Motor neuron (in vitro differentiated cells): ENCODE measurements around the gene PDE4D. TPM values are rescaled to one million over a fixed set of nuclear protein-coding genes. Genes with fewer than 3 reads are reported as not detected.

Experiments used
- ATAC-seq, 8 experiments: fragments of 200-7000 bp; cut with Tn5 transposase; replicated peaks in 6 of 8; 2 replicates each; pipeline ENCODE4 v1.8.0; 2021; ENCODE audit warnings: mild to moderate bottlenecking in 8 of 8, moderate library complexity in 8 of 8
- H3K27ac ChIP-seq, 2 donors: fragments of 250-450 bp; sonication (Bioruptor Pico); 2 replicates each; pipeline ENCODE4 v1.9.0; 2021; ENCODE audit warnings: antibody characterized with exemption in 2 of 2, mild to moderate bottlenecking in 2 of 2, moderate library complexity in 1 of 2
- H3K4me1 ChIP-seq, 2 donors: fragments of 250-450 bp; sonication (Bioruptor Pico); replicated peaks in 1 of 2; 2 replicates each; pipeline ENCODE4 v1.6.1; 2021; ENCODE audit warnings: antibody characterized with exemption in 2 of 2, mild to moderate bottlenecking in 2 of 2, moderate library complexity in 1 of 2
- H3K4me3 ChIP-seq, 5 donors: fragments of 250-450 bp; sonication (Bioruptor Pico); 2 replicates each; pipeline ENCODE4 v1.9.0; 2021; ENCODE audit warnings: antibody characterized with exemption in 5 of 5, mild to moderate bottlenecking in 5 of 5, moderate library complexity in 4 of 5
- WGBS, 10 experiments: fragments of 450-650 bp; shearing (Covaris generic); methylation state at CpG; one replicate each; pipeline ENCODE4 v1.0.0; 2022; 5-methylcytosine and 5-hydroxymethylcytosine counted together
- in situ Hi-C, 9 experiments: fragments of 400-800 bp; cut with MboI; loops; one replicate each; pipeline ENCODE4 v1.15.0; 2021; ENCODE audit warnings: low sequenced_read_pairs in 9 of 9, low pct_unique_long_range_greater_than_20kb in 2 of 9; ENCODE audit not compliant: unreplicated experiment in 9 of 9
- total RNA-seq, 8 experiments: library from RNA; unstranded; fragments of 300-600 nt; gene quantifications; 2 replicates each; pipeline versions ENCODE4 v1.2.3 to v1.2.4, GENCODE V29; 2022

Gene PDE4D
- total RNA-seq, 8 experiments from 2014 or later = 10.1 to 57.2 (median 23.7) TPM

- H3K27ac ChIP-seq = no peak overlapping the region
- WGBS, 10 experiments = 67 to 97% (median 90%) methylated on average over 1 to 3 of the region's 3 CpGs; no CpG with 5 or more reads in 1 of the 10 experiments
- no peak overlapping the region for H3K4me3 ChIP-seq
- peaks cover 0 to 6% of the 10 kb centered on the region in 2 donors for H3K4me1 ChIP-seq
- in situ Hi-C loops = no loop called here
- ATAC-seq = no peak
Observed at GRCh38 chr5:59054963-59055528, 838.5 kb downstream of the PDE4D start.

- Histone ChIP-seq H3K27ac (no peak overlapping the region), H3K4me1 (peaks cover 0 to 6% of the 10 kb centered on the region in 2 donors), H3K4me3 (no peak overlapping the region)
- ATAC-seq = peak in 5 of 8 experiments; percentile 91 to 98 (median 94)
- in situ Hi-C loops = no loop called here
- 0 to 100% (median 69%) methylated on average over 1 to 3 of the region's 3 CpGs; no CpG with 5 or more reads in 1 of the 10 experiments for WGBS, 10 experiments
Observed at GRCh38 chr5:59051951-59052350, 841.6 kb downstream of the PDE4D start.

- peak in 2 of 8 experiments; percentile 50 to 52 for ATAC-seq
- no peak overlapping the region for H3K27ac ChIP-seq
- in situ Hi-C loops = loop anchor here in 3 of 9 experiments (10.0 to 25.0 kb wide), 2 partner anchors 113 to 126 kb away; no protein-coding TSS in a partner anchor
- H3K4me1 ChIP-seq = peaks cover 0 to 6% of the 10 kb centered on the region in 2 donors
- no peak overlapping the region for H3K4me3 ChIP-seq
- 0 to 44% (median 40%) methylated on average over 1 to 2 of the region's 2 CpGs; no CpG with 5 or more reads in 3 of the 10 experiments for WGBS, 10 experiments
Observed at GRCh38 chr5:59049095-59049494, 844.4 kb downstream of the PDE4D start.

- no peak for ATAC-seq
- in situ Hi-C loops = loop anchor here in 3 of 9 experiments (10.0 to 25.0 kb wide), 2 partner anchors 120 to 132 kb away; no protein-coding TSS in a partner anchor
- 0 to 100% (median 61%) methylated on average over 1 to 6 of the region's 7 CpGs for WGBS, 10 experiments
Observed at GRCh38 chr5:59042201-59043055, 851.1 kb downstream of the PDE4D start.

GRCh38 chr5:59041355-59041754, 852.2 kb downstream of the PDE4D start:
- WGBS, 10 experiments = 50 to 100% (median 80%) methylated on average over 1 of the region's 1 CpG; no CpG with 5 or more reads in 4 of the 10 experiments
- in situ Hi-C loops = loop anchor here in 3 of 9 experiments (10.0 to 25.0 kb wide), 2 partner anchors 121 to 133 kb away; no protein-coding TSS in a partner anchor
- no peak for ATAC-seq
- H3K4me1 ChIP-seq = peaks cover 0 to 8% of the 10 kb centered on the region in 2 donors
- no peak overlapping the region for H3K27ac ChIP-seq
- no peak overlapping the region for H3K4me3 ChIP-seq

More at GRCh38 chr5:59042201-59043055, 851.1 kb downstream of the PDE4D start:
- Histone ChIP-seq H3K27ac (no peak overlapping the region), H3K4me3 (no peak overlapping the region), H3K4me1 (peaks cover 0 to 4% of the 10 kb centered on the region in 2 donors)

DNA sequence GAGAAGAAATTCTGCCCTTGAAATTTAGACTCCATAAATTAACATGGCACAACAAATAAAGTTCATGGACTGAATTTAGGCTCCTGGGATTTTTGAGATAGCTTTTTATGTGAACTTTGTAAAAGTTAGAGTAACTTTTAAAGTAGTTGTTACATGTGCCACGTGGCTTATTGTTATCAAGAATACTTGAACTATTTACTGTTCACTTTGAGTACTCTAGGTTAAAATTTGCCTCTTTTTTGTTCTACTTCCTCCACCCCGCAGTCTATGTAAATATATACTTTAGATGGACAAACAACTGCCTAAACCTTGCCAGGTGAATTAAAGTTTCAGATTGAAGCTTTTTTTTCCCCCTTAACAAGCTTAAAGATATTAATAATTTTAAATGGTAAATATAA, 852.7 kb downstream of the PDE4D start:
- no peak for ATAC-seq
- in situ Hi-C loops = loop anchor here in 3 of 9 experiments (10.0 to 25.0 kb wide), 2 partner anchors 121 to 134 kb away; no protein-coding TSS in a partner anchor

DNA sequence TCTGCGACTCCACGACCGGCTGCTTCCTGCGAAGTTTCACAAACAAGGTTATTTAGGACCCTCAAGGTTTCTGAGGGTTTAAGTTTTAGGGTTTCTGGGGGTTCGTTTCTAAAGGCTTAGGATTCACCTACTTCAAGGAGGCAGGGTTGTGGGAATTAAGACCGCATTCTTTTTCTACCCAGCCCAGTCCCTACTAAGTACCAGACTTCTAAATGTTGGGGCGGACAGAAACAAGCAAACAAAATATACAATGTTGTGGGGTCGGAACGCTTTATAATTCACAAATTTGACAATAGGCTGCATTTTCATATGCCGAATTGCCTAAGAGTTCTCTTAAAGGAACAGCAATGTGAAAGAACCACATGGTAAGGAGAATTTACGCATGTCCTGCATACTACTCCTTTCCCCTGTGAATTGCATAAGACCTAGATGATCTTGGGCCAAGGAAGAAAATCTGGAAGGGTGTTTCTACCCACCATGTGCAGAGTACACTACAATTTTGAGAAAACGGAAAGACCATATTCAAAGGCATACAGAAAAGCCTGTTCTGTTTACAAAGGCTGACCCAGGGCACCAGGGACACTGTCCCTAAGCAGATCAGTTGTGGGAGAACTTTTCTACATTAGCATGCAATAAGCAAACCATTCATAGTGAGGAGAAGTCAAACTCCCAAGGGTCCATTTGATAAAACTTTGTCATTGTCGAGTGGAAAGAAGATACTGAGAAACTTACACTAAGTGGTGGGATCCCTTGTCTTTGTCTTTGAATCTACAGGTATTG, 853.3 kb downstream of the PDE4D start:
- in situ Hi-C loops = loop anchor here in 3 of 9 experiments (10.0 to 25.0 kb wide), 2 partner anchors 122 to 135 kb away; no protein-coding TSS in a partner anchor
- peak in 2 of 8 experiments; percentile 2 to 14 for ATAC-seq
- peaks cover 0 to 19% of the 10 kb centered on the region in 2 donors for H3K4me1 ChIP-seq
- WGBS, 10 experiments = 19 to 64% (median 36%) methylated on average over 4 to 11 of the region's 13 CpGs; no CpG with 5 or more reads in 1 of the 10 experiments
- H3K27ac ChIP-seq = no peak overlapping the region
- peak overlapping the region; percentile 50 to 85 (median 57) for H3K4me3 ChIP-seq

More for the DNA sequence above, 852.7 kb downstream of the PDE4D start:
- WGBS, 10 experiments = 40 to 92% (median 83%) methylated on average over 1 to 2 of the region's 2 CpGs; no CpG with 5 or more reads in 2 of the 10 experiments
- H3K27ac ChIP-seq = no peak overlapping the region
- H3K4me1 ChIP-seq = peaks cover 0 to 14% of the 10 kb centered on the region in 2 donors
- no peak overlapping the region for H3K4me3 ChIP-seq

DNA sequence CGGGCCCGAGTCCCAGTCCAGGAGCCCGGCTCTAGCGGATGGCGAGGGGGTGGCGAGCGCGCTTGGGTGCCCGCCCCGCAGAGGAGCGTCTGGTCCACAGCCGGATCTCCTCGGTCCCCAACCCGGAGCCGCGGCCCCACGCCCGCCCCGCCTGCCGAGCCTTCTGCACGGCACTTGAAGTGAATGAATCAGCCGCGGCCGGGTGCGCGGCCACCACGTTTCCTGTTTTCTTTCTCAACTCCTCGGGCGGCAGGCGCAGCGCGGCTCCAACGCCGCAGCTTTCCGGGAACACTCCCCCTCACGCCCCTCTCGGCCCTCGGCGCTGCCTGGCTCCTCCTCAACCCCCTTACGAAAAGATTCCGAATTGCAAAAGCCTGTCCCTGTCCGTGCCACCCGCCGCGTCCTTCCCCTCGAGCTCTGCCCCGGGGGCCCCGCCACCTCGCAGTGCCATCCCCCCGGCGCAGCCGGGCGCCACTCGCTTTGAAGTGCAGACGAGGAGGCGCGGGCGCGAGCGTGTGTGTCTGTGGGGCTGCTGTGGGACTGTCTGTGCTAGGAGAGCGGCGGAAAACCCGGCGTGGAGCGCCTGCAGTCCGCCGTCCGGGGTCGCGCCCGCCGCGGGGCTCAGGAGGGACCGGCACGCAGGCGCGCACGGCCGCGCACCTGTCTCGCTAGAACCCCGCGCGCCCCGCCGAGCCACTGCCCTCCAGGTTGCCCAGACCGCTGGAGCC, 854.1 kb downstream of the PDE4D start:
- Histone ChIP-seq H3K27ac (no peak overlapping the region), H3K4me1 (peaks cover 0 to 19% of the 10 kb centered on the region in 2 donors), H3K4me3 (peak overlapping the region; percentile 50 to 85 (median 57))
- in situ Hi-C loops = loop anchor here in 3 of 9 experiments (10.0 to 25.0 kb wide), 2 partner anchors 123 to 135 kb away; no protein-coding TSS in a partner anchor
- 0 to 15% (median 0%) methylated on average over 1 to 14 of the region's 87 CpGs; no CpG with 5 or more reads in 4 of the 10 experiments for WGBS, 10 experiments
- ATAC-seq = peak; percentile 57 to 83 (median 78)

DNA sequence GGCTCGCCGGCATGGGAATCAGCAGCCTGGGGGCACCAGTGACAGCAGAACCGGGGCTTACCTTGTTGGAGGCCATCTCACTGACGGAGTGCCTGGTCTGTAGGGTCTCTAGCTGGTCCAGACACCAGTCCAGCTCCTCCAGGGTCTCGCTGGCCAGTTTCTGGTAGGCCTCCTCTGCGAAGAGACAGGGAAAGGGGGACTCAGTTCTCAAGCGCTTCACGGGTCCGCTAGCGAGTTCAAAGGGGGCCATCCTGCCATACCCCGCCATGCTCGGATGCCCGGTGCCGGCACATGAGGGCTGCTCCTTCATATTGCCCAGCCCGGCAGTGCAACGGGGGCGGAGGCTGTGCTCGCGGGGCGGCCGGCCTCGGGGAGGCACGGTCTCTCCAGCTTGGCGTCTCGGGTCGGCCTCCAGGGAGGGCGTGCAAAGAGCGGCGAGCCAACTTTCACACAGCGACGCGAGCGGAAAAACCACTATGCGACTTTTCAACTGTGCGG, 854.7 kb downstream of the PDE4D start:
- H3K4me1 ChIP-seq = peaks cover 0 to 19% of the 10 kb centered on the region in 2 donors
- ATAC-seq = peak; percentile 39 to 63 (median 54)
- no peak overlapping the region for H3K27ac ChIP-seq
- peak overlapping the region; percentile 50 to 85 (median 57) for H3K4me3 ChIP-seq
- WGBS, 10 experiments = 0 to 20% (median 8%) methylated on average over 1 to 9 of the region's 35 CpGs; no CpG with 5 or more reads in 5 of the 10 experiments
- in situ Hi-C loops = loop anchor here in 2 of 9 experiments (25.0 kb wide), 1 partner anchor 123 kb away; no protein-coding TSS in a partner anchor

GRCh38 chr5:59037941-59038797, 855.4 kb downstream of the PDE4D start:
- ATAC-seq = no peak
- in situ Hi-C loops = loop anchor here in 2 of 9 experiments (25.0 kb wide), 1 partner anchor 124 kb away; no protein-coding TSS in a partner anchor
- WGBS, 10 experiments = 52 to 100% (median 78%) methylated on average over 2 to 8 of the region's 10 CpGs
- peaks cover 0 to 19% of the 10 kb centered on the region in 2 donors for H3K4me1 ChIP-seq
- H3K4me3 ChIP-seq = peak overlapping the region; percentile 50 to 85 (median 57)
- H3K27ac ChIP-seq = no peak overlapping the region
